NK-92 (cell line): ENCODE data around the gene LRBA.
"Not testable (repeated sequence)": the region's sequence is repeated elsewhere in the genome, so short reads cannot be mapped to it uniquely, and the experiment has no call there.

Source experiments
- DNase-seq: peaks from one replicate; lab custom pipeline; 2025; ENCODE audit not compliant: unreplicated experiment; lab: John Stamatoyannopoulos, UW

Gene LRBA

GRCh38 chr4:151014521-151015458, at the start of gene LRBA:
LRBA (minus strand) TSS chr4:151015284; CDS start chr4:151014642, 642 bp downstream.
- peak; percentile 21 for DNase-seq

GRCh38 chr4:151063143-151063542, 48.1 kb upstream of the LRBA start:
- not testable (repeated sequence) for DNase-seq

- DNase-seq = no peak
Observed at GRCh38 chr4:151055539-151055938, 40.5 kb upstream of the LRBA start.

DNA sequence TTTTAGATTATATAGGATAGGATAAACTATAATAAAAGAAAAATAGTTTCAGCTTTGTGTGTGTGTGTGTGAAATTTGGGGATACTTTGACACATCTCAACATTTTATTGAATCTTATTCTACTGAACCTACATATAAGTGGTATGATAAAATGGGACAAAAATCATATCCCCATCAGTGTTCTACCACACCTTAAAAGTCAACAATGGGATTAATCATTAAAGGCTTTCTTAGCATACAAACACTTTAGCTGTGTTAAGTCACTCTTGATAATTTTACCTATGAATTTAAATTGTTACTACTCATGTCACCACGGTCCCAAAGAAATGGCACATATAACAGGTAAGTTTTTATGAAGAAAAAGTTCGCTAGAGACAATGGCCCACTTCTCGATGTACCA, 37.7 kb upstream of the LRBA start:
- DNase-seq = no peak

- DNase-seq = no peak
Observed at GRCh38 chr4:151049430-151049884, 34.4 kb upstream of the LRBA start.

DNA sequence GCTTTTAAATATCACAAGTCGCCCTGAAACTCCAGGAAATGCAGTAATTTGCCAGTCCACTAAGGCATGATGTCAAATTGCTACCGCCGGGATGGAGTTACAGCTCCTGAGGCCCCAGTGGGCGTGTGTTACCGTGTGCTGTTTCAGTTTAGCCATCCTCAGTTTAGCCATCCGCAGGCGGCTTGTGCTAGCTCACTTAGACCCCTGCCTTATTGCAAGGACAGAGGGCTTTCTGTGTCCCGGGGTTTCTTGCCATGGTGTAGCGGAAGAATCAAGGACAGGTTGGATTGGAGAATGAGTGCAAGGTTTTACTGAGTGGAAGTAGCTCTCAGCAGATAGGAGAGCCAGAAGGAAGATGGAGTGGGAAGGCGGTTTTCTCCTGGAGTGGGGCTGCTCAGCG, 33.8 kb upstream of the LRBA start:
- no peak for DNase-seq

- no peak for DNase-seq
Observed at GRCh38 chr4:151046609-151047008, 31.5 kb upstream of the LRBA start.

- DNase-seq = no peak
Observed at GRCh38 chr4:151045907-151046306, 30.8 kb upstream of the LRBA start.

GRCh38 chr4:151043803-151044515, 28.9 kb upstream of the LRBA start:
- DNase-seq = no peak

- no peak for DNase-seq
Observed at GRCh38 chr4:151039733-151040132, 24.6 kb upstream of the LRBA start.

GRCh38 chr4:151038452-151039157, 23.5 kb upstream of the LRBA start:
- no peak for DNase-seq

GRCh38 chr4:151035911-151036310, 20.8 kb upstream of the LRBA start:
- DNase-seq = no peak

DNA sequence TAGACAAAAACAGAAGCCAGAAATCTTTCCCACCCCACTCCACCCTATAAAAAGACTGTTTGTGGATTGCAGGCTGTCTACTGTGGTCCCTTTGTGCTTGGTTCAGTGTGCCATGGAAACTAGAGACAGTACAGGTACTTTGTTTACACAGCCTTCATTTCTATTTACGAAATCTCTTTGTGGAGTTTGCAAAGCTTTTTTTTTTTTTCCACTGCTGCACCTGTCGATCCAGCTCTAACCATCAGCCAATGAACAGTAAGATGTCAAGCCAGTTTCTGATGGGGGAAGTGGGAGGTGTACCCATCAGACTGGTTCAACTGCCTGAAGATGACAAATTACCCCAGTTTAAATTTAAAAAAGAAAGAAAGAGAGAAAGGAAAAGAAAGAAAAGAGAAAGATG, 20.2 kb upstream of the LRBA start:
- DNase-seq = no peak

DNA sequence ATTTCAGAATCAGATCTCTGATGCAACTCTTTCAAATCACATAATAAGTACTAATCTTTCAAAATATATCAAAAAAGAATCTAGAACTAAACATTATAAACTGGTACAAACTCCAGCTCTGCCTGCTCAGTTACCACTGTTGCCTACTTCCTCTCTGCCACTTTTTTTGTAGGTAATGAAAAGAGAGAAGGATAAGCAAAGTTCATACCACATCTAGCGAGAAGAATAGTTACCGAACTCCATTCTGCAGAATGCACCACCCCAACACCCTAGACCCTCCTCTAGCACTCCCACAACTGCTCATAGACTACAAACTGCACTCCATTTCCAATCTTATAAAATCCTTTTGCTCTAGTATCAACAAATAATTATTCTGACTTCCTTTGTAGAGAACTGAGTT, 19.7 kb upstream of the LRBA start:
- no peak for DNase-seq

DNA sequence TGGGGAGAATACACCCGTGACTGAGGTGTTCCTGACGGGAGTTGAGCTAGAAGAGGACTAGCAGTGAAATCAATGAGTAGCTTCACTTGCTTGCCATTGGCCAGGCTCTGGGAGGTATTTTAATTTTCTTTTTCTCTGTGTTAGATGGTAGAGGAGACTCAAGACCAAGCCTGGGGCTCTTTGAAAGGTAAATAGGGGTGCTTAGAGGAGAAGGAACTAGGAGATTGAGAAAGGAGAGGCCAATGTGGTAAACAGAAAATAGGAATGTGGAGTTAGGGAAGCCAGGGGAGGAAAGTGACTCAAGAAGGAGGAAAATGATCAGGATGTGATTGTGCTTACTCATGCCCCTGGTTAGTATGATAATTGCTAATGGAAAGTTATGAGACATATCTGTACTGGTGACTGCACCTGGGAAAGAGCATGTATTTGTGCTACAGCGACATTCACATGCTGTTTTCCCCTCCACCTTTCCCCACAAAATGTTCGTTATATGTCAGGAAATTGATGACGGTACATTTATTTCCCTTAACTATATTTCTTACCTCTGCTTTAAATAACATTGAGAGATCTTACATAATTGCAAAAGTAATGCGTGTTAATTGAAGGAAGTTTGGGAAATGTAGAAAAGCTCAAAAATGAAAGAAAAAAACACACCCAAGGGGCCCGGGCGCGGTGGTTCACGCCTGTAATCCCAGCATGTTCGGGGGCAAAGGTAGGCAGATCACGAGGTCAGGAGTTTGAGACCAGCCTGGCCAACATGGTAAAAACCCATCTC, 16.9 kb upstream of the LRBA start:
- no peak for DNase-seq

DNA sequence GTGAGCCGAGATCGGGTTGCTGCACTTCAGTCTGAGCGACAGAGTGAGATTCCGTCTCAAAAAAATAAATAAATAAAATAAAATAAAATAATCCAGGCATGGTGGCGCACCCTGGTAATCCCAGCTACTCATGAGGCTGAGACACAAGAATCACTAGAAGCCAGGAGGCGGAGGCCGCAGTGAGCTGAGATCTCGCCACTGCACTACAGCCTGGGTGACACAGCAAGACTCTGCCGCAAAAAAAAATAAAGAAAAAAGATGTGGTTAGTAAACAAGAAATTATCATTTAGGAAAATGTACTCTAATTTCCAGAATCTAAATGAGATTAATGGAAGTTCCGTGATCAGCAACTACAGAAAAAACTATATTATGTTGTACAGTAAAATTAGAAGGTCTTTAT, 14.5 kb upstream of the LRBA start:
- DNase-seq = no peak

- DNase-seq = not testable (repeated sequence)
Observed at GRCh38 chr4:151029006-151029405, 13.9 kb upstream of the LRBA start.

GRCh38 chr4:151025759-151026158, 10.7 kb upstream of the LRBA start:
- no peak for DNase-seq

- DNase-seq = no peak
Observed at GRCh38 chr4:151022586-151022985, 7.5 kb upstream of the LRBA start.

GRCh38 chr4:151021637-151022334, 6.7 kb upstream of the LRBA start:
- DNase-seq = no peak
